ENCODE results near the gene PELI1.

DNA sequence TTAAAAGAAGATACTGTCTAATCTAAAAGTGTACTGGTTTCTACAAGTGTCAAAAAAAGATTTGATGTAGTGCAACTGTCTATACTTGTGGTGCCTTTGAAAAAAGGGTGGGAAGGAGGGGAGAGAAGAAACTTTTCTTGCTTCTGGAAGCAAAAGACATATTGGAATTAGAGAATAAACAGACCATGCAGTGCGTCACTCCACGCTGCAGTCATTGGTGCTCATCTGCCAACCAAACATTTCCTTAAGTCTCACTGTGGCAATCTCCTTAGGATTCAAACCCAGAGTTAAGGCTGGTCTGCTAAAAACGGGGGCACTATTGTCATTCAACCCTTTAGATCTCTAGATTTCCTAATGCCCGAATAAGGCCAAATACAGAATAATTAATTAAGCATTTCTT, 50.9 kb downstream of the PELI1 start:
- TF ChIP-seq ZFP30 (CRISPR knock-in tag; IDR thresholded peaks at IDR 0.05) (no peak), TOX (CRISPR knock-in tag; IDR thresholded peaks at IDR 0.05; ENCODE audit: borderline replicate concordance) (no peak), ZNF8 (CRISPR knock-in tag; IDR thresholded peaks at IDR 0.05) (no peak), ZFP3 (CRISPR knock-in tag; IDR thresholded peaks at IDR 0.05) (no peak), RARB (CRISPR knock-in tag; IDR thresholded peaks at IDR 0.05) (no peak), PPARA (CRISPR knock-in tag; IDR thresholded peaks at IDR 0.05; ENCODE audit: borderline replicate concordance) (no peak), GLIS3 (CRISPR knock-in tag; IDR thresholded peaks at IDR 0.05) (no peak)
- TF ChIP-seq, protein P1, sequence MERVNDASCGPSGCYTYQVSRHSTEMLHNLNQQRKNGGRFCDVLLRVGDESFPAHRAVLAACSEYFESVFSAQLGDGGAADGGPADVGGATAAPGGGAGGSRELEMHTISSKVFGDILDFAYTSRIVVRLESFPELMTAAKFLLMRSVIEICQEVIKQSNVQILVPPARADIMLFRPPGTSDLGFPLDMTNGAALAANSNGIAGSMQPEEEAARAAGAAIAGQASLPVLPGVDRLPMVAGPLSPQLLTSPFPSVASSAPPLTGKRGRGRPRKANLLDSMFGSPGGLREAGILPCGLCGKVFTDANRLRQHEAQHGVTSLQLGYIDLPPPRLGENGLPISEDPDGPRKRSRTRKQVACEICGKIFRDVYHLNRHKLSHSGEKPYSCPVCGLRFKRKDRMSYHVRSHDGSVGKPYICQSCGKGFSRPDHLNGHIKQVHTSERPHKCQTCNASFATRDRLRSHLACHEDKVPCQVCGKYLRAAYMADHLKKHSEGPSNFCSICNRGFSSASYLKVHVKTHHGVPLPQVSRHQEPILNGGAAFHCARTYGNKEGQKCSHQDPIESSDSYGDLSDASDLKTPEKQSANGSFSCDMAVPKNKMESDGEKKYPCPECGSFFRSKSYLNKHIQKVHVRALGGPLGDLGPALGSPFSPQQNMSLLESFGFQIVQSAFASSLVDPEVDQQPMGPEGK (CRISPR knock-in tag; IDR thresholded peaks at IDR 0.05; ENCODE audit: borderline replicate concordance) = no peak
- TF ChIP-seq, protein P2, sequence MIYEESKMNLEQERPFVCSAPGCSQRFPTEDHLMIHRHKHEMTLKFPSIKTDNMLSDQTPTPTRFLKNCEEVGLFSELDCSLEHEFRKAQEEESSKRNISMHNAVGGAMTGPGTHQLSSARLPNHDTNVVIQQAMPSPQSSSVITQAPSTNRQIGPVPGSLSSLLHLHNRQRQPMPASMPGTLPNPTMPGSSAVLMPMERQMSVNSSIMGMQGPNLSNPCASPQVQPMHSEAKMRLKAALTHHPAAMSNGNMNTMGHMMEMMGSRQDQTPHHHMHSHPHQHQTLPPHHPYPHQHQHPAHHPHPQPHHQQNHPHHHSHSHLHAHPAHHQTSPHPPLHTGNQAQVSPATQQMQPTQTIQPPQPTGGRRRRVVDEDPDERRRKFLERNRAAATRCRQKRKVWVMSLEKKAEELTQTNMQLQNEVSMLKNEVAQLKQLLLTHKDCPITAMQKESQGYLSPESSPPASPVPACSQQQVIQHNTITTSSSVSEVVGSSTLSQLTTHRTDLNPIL (CRISPR knock-in tag; IDR thresholded peaks at IDR 0.05; ENCODE audit: low read depth) = no peak
- TF ChIP-seq, protein P3, sequence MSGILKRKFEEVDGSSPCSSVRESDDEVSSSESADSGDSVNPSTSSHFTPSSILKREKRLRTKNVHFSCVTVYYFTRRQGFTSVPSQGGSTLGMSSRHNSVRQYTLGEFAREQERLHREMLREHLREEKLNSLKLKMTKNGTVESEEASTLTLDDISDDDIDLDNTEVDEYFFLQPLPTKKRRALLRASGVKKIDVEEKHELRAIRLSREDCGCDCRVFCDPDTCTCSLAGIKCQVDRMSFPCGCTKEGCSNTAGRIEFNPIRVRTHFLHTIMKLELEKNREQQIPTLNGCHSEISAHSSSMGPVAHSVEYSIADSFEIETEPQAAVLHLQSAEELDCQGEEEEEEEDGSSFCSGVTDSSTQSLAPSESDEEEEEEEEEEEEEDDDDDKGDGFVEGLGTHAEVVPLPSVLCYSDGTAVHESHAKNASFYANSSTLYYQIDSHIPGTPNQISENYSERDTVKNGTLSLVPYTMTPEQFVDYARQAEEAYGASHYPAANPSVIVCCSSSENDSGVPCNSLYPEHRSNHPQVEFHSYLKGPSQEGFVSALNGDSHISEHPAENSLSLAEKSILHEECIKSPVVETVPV (CRISPR knock-in tag; IDR thresholded peaks at IDR 0.05) = no peak

Data from SK-N-SH treated with all-trans-retinoic acid at 6 μM for 48 hours (cell line).